Measurements from ENCODE around the gene NTNG1.

NTNG1 gene

GRCh38 chr1:107419003-107419402 is 278.2 kb downstream of the NTNG1 start:
- no peak for DNase-seq

GRCh38 chr1:107422901-107423300 is 282.1 kb downstream of the NTNG1 start:
- DNase-seq, result no peak

GRCh38 chr1:107430540-107431228 is 289.8 kb downstream of the NTNG1 start:
- DNase-seq, result no peak

GRCh38 chr1:107432108-107432507 is 291.3 kb downstream of the NTNG1 start:
- DNase-seq, result no peak

GRCh38 chr1:107433068-107433467 is 292.2 kb downstream of the NTNG1 start:
- no peak for DNase-seq

- no peak for DNase-seq
Measured at GRCh38 chr1:107433635-107434360, 293.0 kb downstream of the NTNG1 start.

- DNase-seq, result no peak
Measured at GRCh38 chr1:107434361-107434693, 293.5 kb downstream of the NTNG1 start.

GRCh38 chr1:107436552-107437241 is 295.9 kb downstream of the NTNG1 start:
- no peak for DNase-seq

GRCh38 chr1:107439567-107439966 is 298.7 kb downstream of the NTNG1 start:
- no peak for DNase-seq

- no peak for DNase-seq
Measured at GRCh38 chr1:107442551-107442950, 301.7 kb downstream of the NTNG1 start.

- DNase-seq, result no peak
Measured at GRCh38 chr1:107443027-107443426, 302.2 kb downstream of the NTNG1 start.

- no peak for DNase-seq
Measured at GRCh38 chr1:107443860-107444259, 303.0 kb downstream of the NTNG1 start.

GRCh38 chr1:107444302-107444701 is 303.5 kb downstream of the NTNG1 start:
- DNase-seq, result no peak

- no peak for DNase-seq
Measured at GRCh38 chr1:107449326-107449725, 308.5 kb downstream of the NTNG1 start.

- no peak for DNase-seq
Measured at GRCh38 chr1:107450899-107451664, 310.2 kb downstream of the NTNG1 start.

- DNase-seq, result no peak
Measured at GRCh38 chr1:107451715-107452114, 310.9 kb downstream of the NTNG1 start.

GRCh38 chr1:107454791-107455190 is 314.0 kb downstream of the NTNG1 start:
- no peak for DNase-seq

GRCh38 chr1:107457989-107458388 is 317.1 kb downstream of the NTNG1 start:
- DNase-seq, result no peak

GRCh38 chr1:107459204-107459904 is 318.5 kb downstream of the NTNG1 start:
- no peak for DNase-seq

GRCh38 chr1:107460035-107460434 is 319.2 kb downstream of the NTNG1 start:
- no peak for DNase-seq

GRCh38 chr1:107464827-107465226 is 324.0 kb downstream of the NTNG1 start:
- DNase-seq, result no peak

- DNase-seq, result no peak
Measured at GRCh38 chr1:107467286-107467685, 326.4 kb downstream of the NTNG1 start.

- no peak for DNase-seq
Measured at GRCh38 chr1:107467811-107468210, 327.0 kb downstream of the NTNG1 start.
